GM04504 (cell line): ENCODE data around the gene SSRP1.
"Not testable (repeated sequence)": the region's sequence is repeated elsewhere in the genome, so short reads cannot be mapped to it uniquely, and the experiment has no call there.

ENCODE experiments used
- DNase-seq: peaks from one replicate; pipeline ENCODE4 v3.0.0-alpha.2; 2012; ENCODE audit warnings: low read depth

Gene SSRP1, protein sequence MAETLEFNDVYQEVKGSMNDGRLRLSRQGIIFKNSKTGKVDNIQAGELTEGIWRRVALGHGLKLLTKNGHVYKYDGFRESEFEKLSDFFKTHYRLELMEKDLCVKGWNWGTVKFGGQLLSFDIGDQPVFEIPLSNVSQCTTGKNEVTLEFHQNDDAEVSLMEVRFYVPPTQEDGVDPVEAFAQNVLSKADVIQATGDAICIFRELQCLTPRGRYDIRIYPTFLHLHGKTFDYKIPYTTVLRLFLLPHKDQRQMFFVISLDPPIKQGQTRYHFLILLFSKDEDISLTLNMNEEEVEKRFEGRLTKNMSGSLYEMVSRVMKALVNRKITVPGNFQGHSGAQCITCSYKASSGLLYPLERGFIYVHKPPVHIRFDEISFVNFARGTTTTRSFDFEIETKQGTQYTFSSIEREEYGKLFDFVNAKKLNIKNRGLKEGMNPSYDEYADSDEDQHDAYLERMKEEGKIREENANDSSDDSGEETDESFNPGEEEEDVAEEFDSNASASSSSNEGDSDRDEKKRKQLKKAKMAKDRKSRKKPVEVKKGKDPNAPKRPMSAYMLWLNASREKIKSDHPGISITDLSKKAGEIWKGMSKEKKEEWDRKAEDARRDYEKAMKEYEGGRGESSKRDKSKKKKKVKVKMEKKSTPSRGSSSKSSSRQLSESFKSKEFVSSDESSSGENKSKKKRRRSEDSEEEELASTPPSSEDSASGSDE

GRCh38 chr11:57335343-57336110, at the start of gene SSRP1:
Gene SSRP1, minus strand, starts transcription at chr11:57335892. Its CDS starts 771 bp downstream, at chr11:57335121.
- DNase-seq, result no peak

DNA sequence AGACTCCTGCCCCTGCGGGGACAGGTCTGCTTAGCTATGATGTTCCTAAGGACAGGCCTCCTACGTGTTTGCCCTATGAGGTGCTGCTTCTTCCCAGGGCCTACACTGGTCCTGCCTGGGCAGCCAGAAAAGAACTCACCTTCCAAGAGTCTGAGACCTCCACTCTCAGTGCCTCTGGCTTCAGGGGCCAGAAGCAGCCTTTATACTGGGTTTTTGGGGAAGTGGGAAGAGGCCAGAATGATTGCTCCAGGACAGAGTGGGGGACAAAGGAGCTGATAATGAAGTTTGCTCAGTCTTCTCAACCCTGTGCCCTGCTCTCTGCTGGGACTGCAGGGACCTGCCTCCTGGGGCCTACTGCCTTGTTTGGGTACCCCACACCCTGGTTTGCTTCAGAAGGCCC, 45.3 kb upstream of the SSRP1 start, which contains the start of gene PRG3:
Gene PRG3, minus strand, starts transcription at position 176 of the 400 bp plus-strand sequence. CDS start 442 bp downstream, outside the sequence.
- no peak for DNase-seq

DNA sequence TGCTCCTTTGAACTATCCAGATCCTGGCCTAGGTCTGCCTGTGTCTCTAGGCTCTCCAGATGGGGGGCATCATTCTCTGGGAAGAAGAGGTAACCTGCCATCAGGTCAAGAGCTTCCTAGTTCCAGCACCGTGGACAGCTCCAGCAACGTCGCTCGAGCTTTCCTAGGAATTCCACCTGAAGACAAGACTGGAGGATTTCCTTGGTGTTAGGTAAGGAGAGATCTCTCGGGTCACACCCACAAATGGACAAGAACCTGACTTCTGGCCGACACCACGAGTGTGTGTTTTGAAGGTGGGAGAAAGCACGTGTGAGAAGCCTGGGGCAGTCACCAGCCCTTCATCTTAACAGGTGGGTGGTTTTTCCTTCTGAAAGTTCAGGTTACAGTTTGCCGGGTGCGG, 44.0 kb upstream of the SSRP1 start:
- no peak for DNase-seq

GRCh38 chr11:57378186-57378585, 42.5 kb upstream of the SSRP1 start:
- no peak for DNase-seq

DNA sequence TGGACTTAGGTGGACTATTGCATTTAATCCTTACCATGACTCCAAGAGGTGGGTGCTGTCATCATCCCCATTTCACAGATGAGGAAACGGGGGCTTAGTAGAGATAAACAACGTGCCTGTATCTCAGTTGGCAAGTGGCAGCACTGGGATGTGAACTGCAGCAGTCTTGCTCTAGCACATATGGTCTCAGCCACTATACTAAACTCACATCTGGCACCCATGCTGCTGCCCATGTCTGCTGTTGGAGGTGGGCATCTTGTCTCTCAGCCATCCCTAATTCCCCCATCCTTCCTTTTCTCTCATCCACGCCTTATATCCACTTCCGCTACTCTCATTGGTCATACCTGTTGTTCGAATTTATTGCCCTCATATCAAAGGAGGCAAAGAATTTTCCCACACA, 41.4 kb upstream of the SSRP1 start:
- no peak for DNase-seq

DNA sequence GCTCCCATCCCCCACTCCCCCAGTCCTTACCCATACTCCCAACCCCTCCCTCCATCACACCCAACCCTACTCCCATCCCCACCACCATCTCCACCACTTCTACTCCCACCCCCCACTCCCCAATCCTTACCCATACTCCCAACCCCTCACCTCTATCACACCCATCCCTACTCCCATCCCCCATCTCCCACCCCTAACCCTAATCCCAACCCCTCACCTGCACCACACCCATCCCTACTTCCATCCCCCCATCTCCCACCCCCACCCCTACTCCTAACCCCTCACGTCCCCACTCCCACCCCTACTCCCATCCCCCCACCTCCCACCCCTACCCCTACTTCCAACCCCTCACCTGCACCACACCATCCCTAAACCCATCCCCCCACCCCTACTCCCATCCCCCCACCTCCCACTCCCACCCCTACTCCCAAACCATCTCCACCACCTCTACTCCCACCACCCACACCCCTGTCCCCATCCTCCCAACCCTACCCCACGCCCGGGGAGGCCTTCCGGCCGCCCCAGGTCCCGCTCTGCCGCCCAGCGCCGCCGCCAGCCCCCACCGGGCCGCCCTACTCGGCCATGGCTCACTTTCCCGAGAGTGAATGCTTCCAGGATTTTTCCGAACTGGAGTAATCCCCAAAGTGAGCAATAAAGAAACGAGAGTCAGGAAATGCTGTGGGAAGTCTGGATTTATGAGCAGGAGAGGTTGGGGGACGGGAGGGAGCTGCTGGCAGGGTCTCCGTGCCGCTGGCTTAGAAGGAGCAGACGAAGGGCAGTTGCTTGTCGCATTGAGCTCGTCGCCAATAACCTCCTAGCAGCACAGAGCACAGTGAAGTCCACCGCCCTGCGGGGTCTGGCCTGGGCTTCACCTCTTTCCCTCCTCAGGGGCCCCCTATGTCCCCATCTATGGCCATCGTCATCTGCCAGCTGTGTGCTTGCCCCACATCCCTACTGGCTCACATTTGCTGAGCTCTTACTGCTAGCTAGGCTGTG, 40.7 kb upstream of the SSRP1 start:
- DNase-seq, result no peak

DNA sequence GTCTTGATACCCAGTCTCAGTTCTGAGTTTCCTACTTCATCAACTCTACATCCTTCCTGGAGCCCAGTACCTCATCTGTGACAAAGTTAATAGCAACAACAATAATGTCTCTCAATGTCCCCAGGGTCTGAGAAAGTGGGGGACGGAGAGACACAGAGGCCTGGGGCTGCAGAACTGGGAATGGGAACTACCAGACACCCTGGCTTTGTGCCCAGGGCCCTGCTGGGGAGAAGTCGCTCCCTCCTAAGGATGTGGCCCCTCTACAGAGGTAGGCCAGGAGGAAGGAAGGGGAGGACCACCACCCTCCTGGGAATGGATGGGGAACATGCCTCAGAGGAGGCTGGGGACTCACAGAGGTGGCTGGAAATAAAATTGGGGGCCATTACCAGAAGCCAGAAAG, 39.8 kb upstream of the SSRP1 start:
- no peak for DNase-seq

GRCh38 chr11:57374966-57375365, 39.3 kb upstream of the SSRP1 start:
- no peak for DNase-seq

DNA sequence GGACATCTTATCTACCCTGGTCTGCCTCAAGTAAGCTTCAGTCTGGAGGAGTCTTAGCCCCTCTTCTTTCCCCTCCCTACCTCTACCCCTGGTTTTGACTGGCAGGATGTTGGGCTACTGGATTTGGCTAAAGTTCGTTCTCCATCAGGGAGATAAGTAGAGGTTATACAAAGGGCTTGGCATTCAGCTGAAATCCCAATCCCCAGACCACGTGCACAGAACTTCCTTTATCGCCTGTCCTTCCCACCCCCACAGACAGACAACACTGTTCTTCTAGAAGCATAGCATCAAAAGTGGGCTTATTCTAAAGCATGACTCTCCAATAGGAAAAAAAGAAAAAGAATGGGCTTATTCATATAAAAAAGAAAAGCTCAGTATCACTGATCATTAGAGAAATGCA, 37.5 kb upstream of the SSRP1 start:
- DNase-seq, result no peak

DNA sequence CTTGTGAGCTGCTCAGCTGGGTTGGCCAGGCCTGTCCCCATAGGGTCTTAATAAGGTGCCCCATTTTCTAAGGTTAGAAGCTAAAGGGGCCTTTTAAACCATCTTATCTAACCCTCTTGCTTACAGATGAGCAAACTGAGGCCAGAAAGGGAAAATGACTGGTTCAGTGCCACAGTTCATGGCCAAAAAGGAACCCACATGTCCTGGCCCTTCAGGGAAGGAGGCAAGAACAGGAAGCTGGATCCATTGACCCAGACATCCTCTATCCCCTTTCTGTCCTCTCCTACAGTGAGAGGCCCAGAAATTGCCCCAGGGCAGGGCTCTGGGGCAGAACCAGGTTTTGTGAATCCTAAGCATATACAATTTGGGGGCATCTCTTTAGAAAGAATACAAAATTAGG, 35.2 kb upstream of the SSRP1 start:
- DNase-seq, result no peak

DNA sequence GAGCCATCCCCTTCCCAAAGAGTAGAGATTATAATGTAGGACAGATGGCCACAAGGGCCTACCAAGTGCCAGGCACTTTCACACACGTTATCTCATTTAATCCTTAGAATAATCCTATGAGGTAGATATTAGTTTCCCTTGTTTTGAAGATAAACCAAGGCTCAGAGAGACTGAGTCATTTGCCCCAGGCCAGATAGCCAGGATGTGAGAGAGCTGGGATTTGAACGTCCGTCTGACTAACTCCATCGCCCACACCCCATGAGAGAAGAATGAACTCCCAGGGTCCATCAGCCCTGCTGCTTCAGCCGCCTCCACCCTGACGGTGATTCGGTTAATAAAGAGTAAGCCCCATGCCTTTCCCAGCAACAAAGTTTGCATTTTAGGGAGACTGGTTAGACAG, 34.6 kb upstream of the SSRP1 start:
- DNase-seq, result no peak

DNA sequence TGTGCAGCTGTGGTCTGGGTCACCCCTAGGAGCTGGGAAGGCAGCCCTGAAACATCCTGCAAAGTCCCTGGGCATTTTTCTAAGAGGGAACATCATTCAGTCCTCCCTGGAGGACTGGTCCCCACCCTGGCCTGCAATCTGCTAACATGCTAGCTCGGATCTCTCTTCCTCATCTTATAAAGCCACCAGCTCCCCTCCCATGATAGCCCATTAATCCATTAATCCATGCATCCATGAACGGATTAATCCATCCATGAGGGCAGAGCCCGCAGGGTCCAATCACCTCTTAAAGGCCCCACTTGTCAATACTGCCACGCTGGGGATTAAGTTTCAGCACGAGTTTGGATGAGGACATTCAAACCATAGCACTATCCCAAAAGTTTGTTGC, 33.1 kb upstream of the SSRP1 start:
- no peak for DNase-seq

DNA sequence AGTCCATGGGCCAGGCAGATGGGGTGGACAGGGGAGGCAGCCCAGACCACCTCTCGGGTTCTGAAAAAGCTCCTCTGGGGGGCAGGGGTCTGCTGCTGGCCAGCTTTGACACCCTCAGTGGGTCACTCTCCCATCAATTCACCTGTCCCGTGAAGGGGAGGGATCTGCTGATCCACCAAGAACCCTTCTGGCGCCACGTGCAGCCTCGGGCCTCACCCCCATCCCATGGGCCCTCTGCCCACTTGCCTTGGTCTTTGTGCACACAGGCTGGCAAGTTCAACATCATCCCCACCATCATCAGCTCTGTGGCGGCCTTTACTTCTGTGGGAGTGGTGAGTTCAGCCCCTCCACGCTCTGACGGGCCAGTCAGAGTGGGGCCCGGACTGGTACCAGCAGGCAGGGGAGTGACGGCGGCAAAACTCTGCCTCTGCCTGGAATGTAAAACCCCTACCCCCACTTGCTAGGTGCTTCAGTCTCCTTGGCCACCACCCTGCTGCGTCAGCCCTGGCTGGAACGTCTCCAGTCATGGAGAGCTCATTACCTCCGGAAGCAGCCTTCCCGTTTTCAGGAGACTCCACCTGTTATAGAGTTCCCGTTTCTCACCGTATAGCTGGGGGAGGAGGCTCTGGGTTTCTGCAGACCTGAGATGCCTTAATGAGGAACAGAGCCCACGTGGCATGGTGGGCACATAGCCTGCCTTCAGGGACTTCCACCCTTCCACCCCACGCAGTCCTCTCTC, 32.6 kb upstream of the SSRP1 start:
- no peak for DNase-seq

GRCh38 chr11:57364851-57365660, 29.4 kb upstream of the SSRP1 start:
- no peak for DNase-seq

- no peak for DNase-seq
These were observed 27.7 kb upstream of the SSRP1 start for GRCh38 chr11:57363131-57364080.

DNA sequence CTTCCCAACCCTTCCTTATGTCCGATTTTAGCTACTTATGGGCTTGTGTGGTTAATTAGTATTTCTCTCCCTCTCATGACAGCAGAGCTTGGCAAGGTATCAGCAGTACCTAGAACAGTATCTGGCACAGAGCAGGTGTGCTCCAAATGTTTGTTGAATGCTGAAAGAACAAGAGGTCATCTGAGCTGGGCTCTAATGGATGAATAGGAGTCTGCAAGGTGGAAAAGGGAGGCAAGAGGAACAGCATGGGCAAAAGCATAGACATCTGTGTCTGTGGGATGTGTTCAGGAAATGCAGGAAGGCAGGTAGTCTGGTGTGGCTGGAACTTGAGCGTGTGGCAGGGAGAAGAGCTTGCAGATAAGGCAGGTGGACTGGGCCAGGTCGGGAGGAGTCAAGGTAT, 26.2 kb upstream of the SSRP1 start:
- DNase-seq, result no peak

GRCh38 chr11:57361420-57361819, 25.7 kb upstream of the SSRP1 start:
- not testable (repeated sequence) for DNase-seq

DNA sequence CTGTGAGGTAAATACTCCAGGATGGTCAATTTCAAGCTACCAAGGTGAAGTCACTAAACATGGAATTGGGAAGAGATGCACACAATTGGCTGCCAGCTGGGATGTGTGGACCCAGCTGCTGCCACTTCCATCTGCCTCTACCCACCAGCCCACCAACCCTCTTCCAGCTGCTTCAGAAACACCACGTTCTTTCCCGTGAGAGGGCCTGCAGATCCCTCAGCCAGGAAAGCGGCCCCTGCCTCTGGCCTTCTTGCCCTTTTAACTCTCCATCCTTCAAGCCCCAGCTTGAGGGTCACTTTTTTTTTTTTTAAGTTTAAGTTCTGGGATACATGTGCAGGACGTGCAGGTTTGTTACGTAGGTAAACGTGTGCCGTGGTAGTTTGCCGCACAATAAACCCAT, 25.3 kb upstream of the SSRP1 start:
- no peak for DNase-seq
